ENCODE results near the gene CRTAP. TPM values are rescaled to one million over a fixed set of nuclear protein-coding genes. Genes with fewer than 3 reads are reported as not detected.

Gene CRTAP
- total RNA-seq, 1 donor from 2014 or later = 276 TPM

- TF ChIP-seq CTCF (IDR thresholded peaks at IDR 0.05) = no peak
- H3K4me3 Mint-ChIP-seq (ENCODE audit: unreplicated experiment) = no peak overlapping the region
- H3K27me3 Mint-ChIP-seq (ENCODE audit: low read depth) = no peaks in the 10 kb centered on the region
- peaks cover 10% of the 10 kb centered on the region for H3K9me3 Mint-ChIP-seq (ENCODE audit: low read depth)
- DNase-seq (ENCODE audit: low spot score) = no peak
- H3K4me1 Mint-ChIP-seq (ENCODE audit: low read depth) = peaks cover 20% of the 10 kb centered on the region
- H3K36me3 Mint-ChIP-seq (ENCODE audit: low read depth) = peaks cover 14% of the 10 kb centered on the region
- no peak overlapping the region for H3K27ac Mint-ChIP-seq (ENCODE audit: unreplicated experiment)
Observed at GRCh38 chr3:33092496-33093254, 21.1 kb upstream of the CRTAP start.

GRCh38 chr3:33093847-33094246 is 20.0 kb upstream of the CRTAP start:
- H3K9me3 Mint-ChIP-seq (ENCODE audit: low read depth) = peaks cover 5% of the 10 kb centered on the region
- no peak for TF ChIP-seq CTCF (IDR thresholded peaks at IDR 0.05)
- no peak for DNase-seq (ENCODE audit: low spot score)
- peaks cover 12% of the 10 kb centered on the region for H3K36me3 Mint-ChIP-seq (ENCODE audit: low read depth)
- no peak overlapping the region for H3K4me3 Mint-ChIP-seq (ENCODE audit: unreplicated experiment)
- H3K4me1 Mint-ChIP-seq (ENCODE audit: low read depth) = peaks cover 23% of the 10 kb centered on the region
- no peak overlapping the region for H3K27ac Mint-ChIP-seq (ENCODE audit: unreplicated experiment)
- H3K27me3 Mint-ChIP-seq (ENCODE audit: low read depth) = no peaks in the 10 kb centered on the region

GRCh38 chr3:33095436-33095835 is 18.4 kb upstream of the CRTAP start:
- DNase-seq (ENCODE audit: low spot score) = no peak
- TF ChIP-seq CTCF (IDR thresholded peaks at IDR 0.05) = no peak
- H3K4me3 Mint-ChIP-seq (ENCODE audit: unreplicated experiment) = peak overlapping the region; percentile 96
- peaks cover 34% of the 10 kb centered on the region for H3K4me1 Mint-ChIP-seq (ENCODE audit: low read depth)
- no peaks in the 10 kb centered on the region for H3K27me3 Mint-ChIP-seq (ENCODE audit: low read depth)
- H3K9me3 Mint-ChIP-seq (ENCODE audit: low read depth) = no peaks in the 10 kb centered on the region
- H3K27ac Mint-ChIP-seq (ENCODE audit: unreplicated experiment) = peak overlapping the region; percentile 57
- peaks cover 8% of the 10 kb centered on the region for H3K36me3 Mint-ChIP-seq (ENCODE audit: low read depth)

GRCh38 chr3:33096093-33096868 is 17.5 kb upstream of the CRTAP start:
- Mint-ChIP-seq H3K27ac (ENCODE audit: unreplicated experiment) (peak overlapping the region; percentile 86), H3K4me1 (ENCODE audit: low read depth) (peaks cover 34% of the 10 kb centered on the region), H3K4me3 (ENCODE audit: unreplicated experiment) (peak overlapping the region; percentile 96), H3K27me3 (ENCODE audit: low read depth) (no peaks in the 10 kb centered on the region), H3K36me3 (ENCODE audit: low read depth) (peaks cover 5% of the 10 kb centered on the region), H3K9me3 (ENCODE audit: low read depth) (no peaks in the 10 kb centered on the region)
- no peak for DNase-seq (ENCODE audit: low spot score)
- no peak for TF ChIP-seq CTCF (IDR thresholded peaks at IDR 0.05)

- H3K9me3 Mint-ChIP-seq (ENCODE audit: low read depth) = no peaks in the 10 kb centered on the region
- no peaks in the 10 kb centered on the region for H3K36me3 Mint-ChIP-seq (ENCODE audit: low read depth)
- no peak overlapping the region for H3K4me3 Mint-ChIP-seq (ENCODE audit: unreplicated experiment)
- no peak for DNase-seq (ENCODE audit: low spot score)
- no peaks in the 10 kb centered on the region for H3K27me3 Mint-ChIP-seq (ENCODE audit: low read depth)
- TF ChIP-seq CTCF (IDR thresholded peaks at IDR 0.05) = no peak
- peak overlapping the region; percentile 42 for H3K27ac Mint-ChIP-seq (ENCODE audit: unreplicated experiment)
- H3K4me1 Mint-ChIP-seq (ENCODE audit: low read depth) = peaks cover 31% of the 10 kb centered on the region
Observed at GRCh38 chr3:33099109-33099645, 14.6 kb upstream of the CRTAP start.

Data from chondrocyte (in vitro differentiated cells).